AG09309 (cell line): ENCODE data around the gene MPDZ.

Experiments
- DNase-seq: peaks from one replicate; pipeline ENCODE4 v3.0.0-alpha.2; 2010; ENCODE audit warnings: low read depth
- H3K4me3 ChIP-seq: 2 replicates; pipeline ENCODE4 v1.5.1; 2011; ENCODE audit warnings: mild to moderate bottlenecking, low read depth, low read length, moderate library complexity; ENCODE audit not compliant: control insufficient read depth
- CTCF ChIP-seq: IDR thresholded peaks from 2 replicates; pipeline ENCODE4 v1.5.1; 2011; ENCODE audit warnings: mild to moderate bottlenecking, low read depth, low read length, inconsistent platforms; ENCODE audit not compliant: insufficient read depth, control insufficient read depth; ENCODE audit errors: missing control alignments

The MPDZ gene

GRCh38 chr9:13071921-13072320 is 207.6 kb downstream of the MPDZ start:
- TF ChIP-seq CTCF: no peak
- DNase-seq: no peak
- H3K4me3 ChIP-seq: no peak overlapping the region

DNA sequence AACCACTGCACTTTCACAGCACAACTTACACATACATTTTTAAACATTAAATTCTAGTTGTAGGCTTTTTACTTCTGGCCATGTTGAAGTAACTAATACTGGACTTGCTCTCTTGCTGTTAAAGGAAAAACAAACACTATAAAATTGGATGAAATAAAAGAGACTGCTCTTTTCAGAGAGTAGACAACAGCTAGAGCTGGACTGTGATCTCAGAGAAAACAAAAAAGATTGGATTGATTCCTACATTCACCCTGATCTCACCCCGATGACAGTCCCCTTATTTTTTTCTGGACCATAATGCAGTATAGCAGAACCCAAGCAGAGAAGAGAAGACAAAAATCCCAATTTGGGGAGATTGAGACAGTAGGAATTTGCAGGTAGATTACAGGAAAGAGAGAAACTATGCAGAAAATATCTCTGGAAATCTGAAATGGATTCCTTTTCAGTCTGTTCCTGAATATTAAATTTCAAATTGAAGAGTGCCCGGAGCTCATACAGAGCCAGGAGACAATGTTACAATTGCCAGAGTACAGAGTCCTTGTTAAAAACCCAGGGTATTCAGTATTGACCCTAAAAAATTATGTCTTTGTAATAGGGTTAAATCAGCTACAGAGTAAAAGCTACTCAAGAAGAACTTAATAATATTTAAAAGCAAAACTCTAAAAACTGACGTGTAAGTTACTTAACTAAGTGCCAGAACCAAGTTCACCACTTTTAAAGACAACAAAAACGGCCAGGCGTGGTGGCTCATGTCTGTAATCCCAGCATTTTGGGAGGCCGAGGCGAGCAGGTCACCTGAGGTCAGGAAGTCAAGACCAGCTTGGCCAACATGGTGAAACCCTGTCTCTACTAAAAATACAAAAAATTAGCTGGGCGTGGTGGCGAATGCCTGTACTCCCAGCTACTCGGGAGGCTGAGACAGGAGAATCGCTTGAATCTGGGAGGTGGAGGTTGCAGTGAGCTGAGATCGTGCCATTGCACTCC is 208.6 kb downstream of the MPDZ start:
- TF ChIP-seq CTCF: no peak
- no peak overlapping the region for H3K4me3 ChIP-seq
- no peak for DNase-seq

DNA sequence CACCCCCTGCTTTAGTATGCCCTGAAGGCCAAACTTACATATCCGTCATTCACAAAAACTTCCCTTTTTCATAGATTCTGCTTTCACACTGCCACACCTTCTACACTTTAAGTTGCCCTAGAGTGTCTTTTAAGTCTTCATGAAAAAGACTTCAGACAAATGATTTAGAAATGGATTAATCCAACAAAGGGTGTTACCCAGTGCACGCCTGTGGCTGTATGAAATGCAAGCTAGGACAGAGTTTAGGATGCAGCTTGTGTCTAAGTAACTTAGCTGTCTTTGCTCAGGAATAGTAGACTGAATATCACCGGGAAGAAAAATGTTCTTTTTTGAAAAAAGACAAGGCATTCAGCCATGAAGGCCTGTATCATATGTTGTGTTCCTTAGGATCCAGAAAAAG is 210.0 kb downstream of the MPDZ start:
- no peak overlapping the region for H3K4me3 ChIP-seq
- TF ChIP-seq CTCF: no peak
- DNase-seq: no peak

DNA sequence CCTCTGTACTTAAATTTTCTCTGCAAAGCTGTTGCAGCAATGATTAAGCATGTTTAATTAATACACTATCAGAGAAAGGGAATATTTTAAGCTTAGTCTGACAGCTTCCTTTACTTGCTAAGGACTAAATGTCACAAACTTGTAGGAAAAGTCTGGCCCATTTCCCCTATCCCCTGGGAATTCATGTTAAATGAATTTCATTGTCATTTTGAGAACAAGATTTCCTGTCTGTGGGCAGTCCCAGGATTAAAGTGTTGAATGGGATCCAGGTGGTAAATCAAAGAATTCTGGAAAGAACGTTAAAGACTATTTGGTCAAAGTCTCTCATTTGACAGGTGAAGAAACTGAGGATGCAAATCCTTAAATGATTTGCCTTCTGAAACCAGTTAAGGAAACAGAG is 214.8 kb downstream of the MPDZ start:
- no peak overlapping the region for H3K4me3 ChIP-seq
- no peak for TF ChIP-seq CTCF
- no peak for DNase-seq

DNA sequence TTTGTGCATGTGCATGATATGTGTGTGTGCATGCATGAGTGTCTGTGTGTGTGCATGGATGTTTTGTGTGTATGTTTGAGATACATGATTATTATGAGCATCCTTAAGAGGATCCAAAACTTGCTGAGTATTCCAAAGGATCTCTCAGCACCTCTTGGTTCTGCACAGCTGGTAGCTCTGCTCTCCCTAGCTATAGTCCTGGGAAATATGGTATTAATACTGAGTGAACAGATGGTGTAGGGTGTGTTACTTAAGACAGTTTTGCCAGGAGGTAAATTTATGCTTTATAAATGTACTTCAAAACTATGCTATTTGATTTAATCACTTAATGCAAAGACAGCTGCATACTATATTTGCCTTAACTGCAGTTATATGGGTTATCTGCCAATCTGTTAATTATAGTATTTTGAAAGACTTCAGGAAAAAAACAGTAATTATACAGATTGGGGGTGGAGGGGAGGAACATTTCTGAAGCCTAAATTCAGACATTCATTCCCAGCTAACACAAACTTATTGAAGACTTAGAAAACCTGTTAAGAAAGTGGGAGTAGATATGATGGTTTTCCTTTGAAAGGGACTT is 215.5 kb downstream of the MPDZ start:
- no peak overlapping the region for H3K4me3 ChIP-seq
- no peak for DNase-seq
- no peak for TF ChIP-seq CTCF

- no peak for DNase-seq
Measured at GRCh38 chr9:13061390-13061789, 218.1 kb downstream of the MPDZ start.

More at GRCh38 chr9:13061390-13061789, 218.1 kb downstream of the MPDZ start:
- H3K4me3 ChIP-seq: no peak overlapping the region
- TF ChIP-seq CTCF: no peak
